ENCODE measurements around the gene HMCN2. TPM values are rescaled to one million over a fixed set of nuclear protein-coding genes. Genes with fewer than 3 reads are reported as not detected.

Gene HMCN2
- total RNA-seq, 4 donors from 2014 or later: 9.1 to 38.6 (median 12.5) TPM

DNA sequence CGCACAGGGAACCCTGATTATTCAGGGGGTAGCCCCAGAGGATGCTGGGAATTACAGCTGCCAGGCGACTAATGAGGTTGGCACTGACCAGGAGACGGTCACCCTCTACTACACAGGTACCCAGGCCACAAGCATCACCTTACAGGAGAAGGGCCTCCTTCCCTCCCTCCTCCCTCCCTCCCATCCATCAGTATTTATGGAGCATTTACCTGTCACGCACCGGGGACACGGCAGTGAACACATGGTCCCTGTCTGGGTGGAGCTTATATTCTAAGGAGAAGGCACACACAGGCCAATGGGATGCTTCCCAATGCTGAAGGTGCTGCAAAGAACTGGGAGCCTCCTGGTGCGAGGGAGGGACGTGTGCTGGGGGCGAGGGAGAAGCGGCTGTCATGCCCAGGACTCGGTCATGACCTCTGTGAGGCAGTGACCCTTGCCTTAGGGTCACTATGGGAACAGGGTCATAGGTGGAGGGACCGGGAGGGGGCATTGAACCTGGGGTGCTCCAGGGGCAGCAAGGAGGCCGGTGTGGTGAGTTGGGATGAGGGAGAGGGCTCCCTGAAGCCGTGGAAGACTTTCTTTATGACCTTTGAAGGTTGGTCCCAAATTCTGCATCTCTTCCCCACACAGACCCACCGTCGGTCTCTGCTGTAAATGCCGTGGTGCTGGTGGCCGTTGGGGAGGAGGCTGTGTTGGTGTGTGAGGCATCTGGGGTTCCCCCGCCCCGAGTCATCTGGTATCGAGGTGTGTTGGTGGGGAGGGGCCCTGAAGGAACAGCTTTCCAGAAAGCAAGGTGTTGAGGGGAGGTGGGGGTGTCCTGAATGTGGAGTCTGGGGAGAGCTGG, 41.5 kb downstream of the HMCN2 start:
- 79% methylated on average over 19 of the region's 21 CpGs for WGBS
- TF ChIP-seq EP300 (IDR thresholded peaks at IDR 0.05): no peak
- H3K4me1 ChIP-seq: peaks cover 8 to 53% (median 36%) of the 10 kb centered on the region in 4 donors
- no peak for DNase-seq (ENCODE audit: extremely low spot score)
- H3K4me3 ChIP-seq: no peak overlapping the region
- no peaks in the 10 kb centered on the region for H3K9me3 ChIP-seq
- no peaks in the 10 kb centered on the region for H3K27me3 ChIP-seq
- H3K36me3 ChIP-seq: peaks cover 0 to 17% (median 5%) of the 10 kb centered on the region in 4 donors
- H3K27ac ChIP-seq (replicated peaks in 1 of 4): no peak overlapping the region
- intact Hi-C loops (cut with DNase I): no loop called here

DNA sequence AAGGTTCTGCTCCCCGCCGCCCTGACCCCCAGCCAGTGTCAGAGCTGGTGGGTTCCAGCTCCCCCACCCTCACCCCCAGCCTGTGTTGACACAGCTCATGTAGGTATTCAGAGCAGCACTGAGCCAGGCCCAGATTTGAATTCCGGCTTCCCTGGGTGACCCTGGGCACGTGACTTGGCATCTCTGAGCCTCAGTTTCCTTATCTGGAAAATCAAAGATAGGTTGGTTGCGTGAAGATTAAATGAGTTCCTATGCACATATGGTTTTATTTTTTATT, 42.0 kb downstream of the HMCN2 start:
- 97% methylated on average over 4 of the region's 5 CpGs for WGBS
- DNase-seq (ENCODE audit: extremely low spot score): no peak

DNA sequence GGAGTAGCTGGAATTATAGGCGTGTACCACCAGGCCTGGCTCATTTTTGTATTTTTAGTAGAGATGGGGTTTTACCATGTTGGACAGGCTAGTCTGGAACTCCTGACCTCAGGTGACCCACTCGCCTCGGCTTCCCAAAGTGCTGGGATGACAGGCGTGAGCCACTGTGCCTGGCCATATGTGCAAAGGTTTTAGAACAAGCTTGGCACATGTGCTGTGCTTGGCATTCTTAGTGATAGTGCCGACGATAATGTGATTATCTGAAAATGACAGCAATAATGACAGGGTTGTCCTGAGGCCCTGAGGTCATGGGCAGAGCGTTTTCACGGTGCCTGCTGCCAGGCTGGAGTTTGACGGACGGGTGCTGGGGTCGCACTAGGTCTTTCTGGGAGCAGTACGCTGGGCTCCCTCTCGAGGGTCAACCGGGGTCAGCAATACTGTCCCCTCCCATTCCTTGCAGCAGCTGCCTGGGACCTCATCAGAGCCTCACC, 42.6 kb downstream of the HMCN2 start:
- no peak for DNase-seq (ENCODE audit: extremely low spot score)
- WGBS: 76% methylated on average over 13 of the region's 14 CpGs
- H3K27me3 ChIP-seq: no peaks in the 10 kb centered on the region

More for the DNA sequence above, 42.0 kb downstream of the HMCN2 start:
- Histone ChIP-seq H3K9me3 (no peaks in the 10 kb centered on the region), H3K4me1 (peaks cover 8 to 51% (median 35%) of the 10 kb centered on the region in 4 donors), H3K36me3 (peaks cover 0 to 17% (median 5%) of the 10 kb centered on the region in 4 donors), H3K27me3 (no peaks in the 10 kb centered on the region), H3K27ac (replicated peaks in 1 of 4) (no peak overlapping the region), H3K4me3 (no peak overlapping the region)
- TF ChIP-seq POLR2A (IDR thresholded peaks at IDR 0.05; ENCODE audit: low read depth) (no peak), EP300 (IDR thresholded peaks at IDR 0.05) (no peak), POLR2AphosphoS5 (IDR thresholded peaks at IDR 0.05) (no peak), CTCF (IDR thresholded peaks at IDR 0.05) (no peak)
- intact Hi-C loops (cut with DNase I): no loop called here

DNA sequence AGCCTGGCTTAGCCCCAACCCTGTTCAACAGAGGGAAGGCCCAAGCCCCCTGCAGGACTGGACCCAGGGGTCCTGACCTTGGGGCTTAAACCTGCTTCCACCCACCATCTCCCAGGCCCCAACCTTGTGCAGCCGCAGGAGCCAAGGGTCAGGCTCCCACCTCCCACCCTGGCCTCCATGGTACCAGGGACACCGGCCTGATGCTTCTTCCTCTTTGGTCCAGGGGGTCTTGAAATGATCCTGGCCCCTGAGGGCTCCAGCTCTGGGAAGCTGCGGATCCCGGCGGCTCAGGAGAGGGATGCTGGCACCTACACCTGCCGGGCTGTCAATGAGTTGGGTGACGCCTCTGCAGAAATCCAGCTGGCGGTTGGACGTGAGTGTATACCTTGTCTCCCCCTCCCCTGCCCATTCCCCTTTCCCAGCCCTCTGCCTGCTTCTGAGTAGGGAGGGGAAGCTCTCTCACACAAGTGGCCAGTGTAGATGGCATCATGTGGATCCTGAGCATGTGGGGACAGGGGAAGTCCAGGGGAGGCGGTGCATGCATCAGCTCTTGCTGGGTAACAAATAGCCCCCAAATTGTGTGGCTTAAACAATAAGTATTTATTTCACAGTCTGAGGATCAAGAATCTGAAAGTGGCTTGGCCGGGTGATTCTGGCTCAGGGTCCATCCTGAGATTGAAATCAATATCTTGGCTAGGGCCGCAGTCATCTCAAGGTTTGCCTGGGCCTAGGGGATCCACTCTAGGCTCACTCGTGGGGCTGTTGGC, 44.3 kb downstream of the HMCN2 start:
- no peaks in the 10 kb centered on the region for H3K27me3 ChIP-seq
- intact Hi-C loops (cut with DNase I): no loop called here
- TF ChIP-seq CTCF (IDR thresholded peaks at IDR 0.05) (no peak), POLR2AphosphoS5 (IDR thresholded peaks at IDR 0.05) (no peak), POLR2A (IDR thresholded peaks at IDR 0.05; ENCODE audit: low read depth) (no peak), EP300 (IDR thresholded peaks at IDR 0.05) (no peak)
- no peak overlapping the region for H3K4me3 ChIP-seq
- no peaks in the 10 kb centered on the region for H3K9me3 ChIP-seq
- peaks cover 2 to 46% (median 25%) of the 10 kb centered on the region in 4 donors for H3K4me1 ChIP-seq
- no peak overlapping the region for H3K27ac ChIP-seq (replicated peaks in 1 of 4)
- 96% methylated on average over 13 of the region's 13 CpGs for WGBS
- H3K36me3 ChIP-seq: peaks cover 0 to 17% (median 5%) of the 10 kb centered on the region in 4 donors
- DNase-seq (ENCODE audit: extremely low spot score): no peak

More for the DNA sequence above, 42.6 kb downstream of the HMCN2 start:
- Histone ChIP-seq H3K27ac (replicated peaks in 1 of 4) (no peak overlapping the region), H3K9me3 (no peaks in the 10 kb centered on the region), H3K36me3 (peaks cover 0 to 17% (median 5%) of the 10 kb centered on the region in 4 donors), H3K4me3 (no peak overlapping the region), H3K4me1 (peaks cover 8 to 51% (median 38%) of the 10 kb centered on the region in 4 donors)
- intact Hi-C loops (cut with DNase I): no loop called here
- TF ChIP-seq EP300 (IDR thresholded peaks at IDR 0.05): no peak
- no peak for TF ChIP-seq POLR2AphosphoS5 (IDR thresholded peaks at IDR 0.05)
- TF ChIP-seq POLR2A (IDR thresholded peaks at IDR 0.05; ENCODE audit: low read depth): no peak
- no peak for TF ChIP-seq CTCF (IDR thresholded peaks at IDR 0.05)

DNA sequence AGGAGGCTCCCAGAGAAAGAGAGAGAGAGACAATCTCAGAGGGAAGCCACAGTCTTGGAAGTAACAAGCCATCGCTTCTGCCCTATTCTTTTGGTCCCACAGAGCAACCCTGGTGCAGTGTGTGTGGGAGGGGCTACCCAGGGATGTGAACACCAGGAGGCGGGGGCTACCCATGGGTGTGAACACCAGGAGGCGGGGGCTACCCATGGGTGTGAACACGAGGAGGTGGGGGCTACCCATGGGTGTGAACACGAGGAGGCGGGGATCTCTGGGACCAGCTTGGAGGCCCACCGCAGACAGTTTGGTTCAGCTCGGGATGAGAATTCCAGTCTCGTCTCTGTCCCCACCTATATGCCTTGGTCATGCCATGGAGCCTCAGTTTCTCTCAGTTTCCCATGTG, 44.9 kb downstream of the HMCN2 start:
- H3K27ac ChIP-seq (replicated peaks in 1 of 4): no peak overlapping the region
- 94% methylated on average over 9 of the region's 9 CpGs for WGBS
- no peak overlapping the region for H3K4me3 ChIP-seq
- intact Hi-C loops (cut with DNase I): no loop called here
- no peak for DNase-seq (ENCODE audit: extremely low spot score)
- H3K36me3 ChIP-seq: peaks cover 0 to 17% (median 5%) of the 10 kb centered on the region in 4 donors
- TF ChIP-seq POLR2A (IDR thresholded peaks at IDR 0.05; ENCODE audit: low read depth): no peak
- no peak for TF ChIP-seq POLR2AphosphoS5 (IDR thresholded peaks at IDR 0.05)
- TF ChIP-seq CTCF (IDR thresholded peaks at IDR 0.05): no peak
- no peak for TF ChIP-seq EP300 (IDR thresholded peaks at IDR 0.05)
- H3K27me3 ChIP-seq: no peaks in the 10 kb centered on the region
- H3K9me3 ChIP-seq: no peaks in the 10 kb centered on the region
- H3K4me1 ChIP-seq: peaks cover under 1 to 40% (median 21%) of the 10 kb centered on the region in 4 donors

All from esophagus muscularis mucosa (tissue), 4 donors.